IMR-90 (cell line): ENCODE measurements around the gene ALDOC.

Experiments
- BHLHE40 ChIP-seq: fragments of 150-350 bp; IDR thresholded peaks from 2 replicates; pipeline ENCODE4 v1.6.1; 2016; ENCODE audit warnings: mild to moderate bottlenecking, low read depth, low read length
- CEBPB ChIP-seq: IDR thresholded peaks from 2 replicates; pipeline ENCODE4 v1.6.1; 2012; ENCODE audit warnings: low read depth, low read length, improper control_type of control experiment
- CTCF ChIP-seq: conservative IDR thresholded peaks from 2 replicates; pipeline ENCODE4 v1.5.1; 2012; ENCODE audit warnings: mild to moderate bottlenecking, low read depth, low read length, improper control_type of control experiment
- ELK1 ChIP-seq: fragments of 150-350 bp; IDR thresholded peaks from 2 replicates; pipeline ENCODE4 v1.6.1; 2016; ENCODE audit warnings: low read depth, mild to moderate bottlenecking, low read length, moderate library complexity, borderline replicate concordance
- MAFK ChIP-seq: IDR thresholded peaks from 2 replicates; pipeline ENCODE4 v1.6.1; 2012; ENCODE audit warnings: low read depth, low read length, improper control_type of control experiment
- MXI1 ChIP-seq: IDR thresholded peaks from 2 replicates; pipeline ENCODE4 v1.6.1; 2012; ENCODE audit warnings: low read depth, mild to moderate bottlenecking, low read length, moderate library complexity, borderline replicate concordance
- NFE2L2 ChIP-seq: fragments of 150-350 bp; IDR thresholded peaks from 2 replicates; pipeline ENCODE4 v1.6.1; 2016; ENCODE audit warnings: low read depth, mild to moderate bottlenecking, low read length
- POLR2A ChIP-seq: IDR thresholded peaks from 2 replicates; pipeline ENCODE4 v1.6.1; 2012; ENCODE audit warnings: mild to moderate bottlenecking, low read depth, low read length
- RAD21 ChIP-seq: IDR thresholded peaks from 2 replicates; pipeline ENCODE4 v1.6.1; 2012; ENCODE audit warnings: low read length, improper control_type of control experiment
- RCOR1 ChIP-seq: IDR thresholded peaks from 2 replicates; pipeline ENCODE4 v1.6.1; 2012; ENCODE audit warnings: mild to moderate bottlenecking, low read length, improper control_type of control experiment; ENCODE audit not compliant: insufficient replicate concordance
- RFX5 ChIP-seq: IDR thresholded peaks from 2 replicates; pipeline ENCODE4 v1.8.0; 2012; ENCODE audit warnings: low read depth, mild to moderate bottlenecking, low read length, moderate library complexity
- USF2 ChIP-seq: fragments of 150-350 bp; IDR thresholded peaks from 2 replicates; pipeline ENCODE4 v1.6.1; 2017; ENCODE audit warnings: mild to moderate bottlenecking, antibody characterized with exemption, low read length, low read depth

GRCh38 chr17:28538296-28538895 is 38.3 kb downstream of the ALDOC start:
- no peak for TF ChIP-seq POLR2A
- no peak for TF ChIP-seq BHLHE40
- TF ChIP-seq CTCF, result no peak
- no peak for TF ChIP-seq MXI1
- TF ChIP-seq RAD21, result no peak
- TF ChIP-seq USF2, result no peak
- no peak for TF ChIP-seq RFX5
- TF ChIP-seq NFE2L2, result no peak
- TF ChIP-seq RCOR1, result no peak
- TF ChIP-seq CEBPB, result no peak
- TF ChIP-seq MAFK, result no peak
- no peak for TF ChIP-seq ELK1
